Measurements from ENCODE around the gene CLK2. TPM values are rescaled to one million over a fixed set of nuclear protein-coding genes. Genes with fewer than 3 reads are reported as not detected.

CLK2 gene
- total RNA-seq, 2 donors from 2014 or later: 26.9 to 50.7 TPM

- Histone ChIP-seq H3K4me3 (no peak overlapping the region), H3K27me3 (replicated peaks; ENCODE audit: insufficient read depth) (no peaks in the 10 kb centered on the region), H3K36me3 (no peaks in the 10 kb centered on the region), H3K4me1 (ENCODE audit: control insufficient read depth in 1 of 2, low read depth in 2 of 2) (no peaks in the 10 kb centered on the region), H3K9me3 (no peaks in the 10 kb centered on the region), H3K27ac (no peak overlapping the region)
- no peak for ATAC-seq (ENCODE audit: insufficient number of reproducible peaks, low FRiP score, low read depth)
- no peak for TF ChIP-seq CTCF (IDR thresholded peaks at IDR 0.05)
- DNase-seq (ENCODE audit: low spot score): no peak
These were observed 14.8 kb upstream of the CLK2 start for GRCh38 chr1:155287987-155288543.

- TF ChIP-seq CTCF (IDR thresholded peaks at IDR 0.05): no peak
- H3K27me3 ChIP-seq (replicated peaks; ENCODE audit: insufficient read depth): no peaks in the 10 kb centered on the region
- ATAC-seq (ENCODE audit: insufficient number of reproducible peaks, low FRiP score, low read depth) (no peak), DNase-seq (ENCODE audit: low spot score) (no peak)
- H3K9me3 ChIP-seq: no peaks in the 10 kb centered on the region
- H3K36me3 ChIP-seq: no peaks in the 10 kb centered on the region
- H3K4me1 ChIP-seq (ENCODE audit: control insufficient read depth in 1 of 2, low read depth in 2 of 2): no peaks in the 10 kb centered on the region
- H3K4me3 ChIP-seq: no peak overlapping the region
- no peak overlapping the region for H3K27ac ChIP-seq
These were observed 13.2 kb upstream of the CLK2 start for GRCh38 chr1:155286544-155286943.

GRCh38 chr1:155285631-155286044 is 12.3 kb upstream of the CLK2 start:
- Histone ChIP-seq H3K4me1 (ENCODE audit: control insufficient read depth in 1 of 2, low read depth in 2 of 2) (no peaks in the 10 kb centered on the region), H3K27ac (no peak overlapping the region), H3K27me3 (replicated peaks; ENCODE audit: insufficient read depth) (no peaks in the 10 kb centered on the region), H3K4me3 (no peak overlapping the region), H3K36me3 (no peaks in the 10 kb centered on the region), H3K9me3 (no peaks in the 10 kb centered on the region)
- no peak for ATAC-seq (ENCODE audit: insufficient number of reproducible peaks, low FRiP score, low read depth)
- no peak for TF ChIP-seq CTCF (IDR thresholded peaks at IDR 0.05)
- no peak for DNase-seq (ENCODE audit: low spot score)

GRCh38 chr1:155285063-155285462 is 11.8 kb upstream of the CLK2 start:
- no peak for TF ChIP-seq CTCF (IDR thresholded peaks at IDR 0.05)
- Histone ChIP-seq H3K4me3 (no peak overlapping the region), H3K27me3 (replicated peaks; ENCODE audit: insufficient read depth) (no peaks in the 10 kb centered on the region), H3K9me3 (no peaks in the 10 kb centered on the region), H3K4me1 (ENCODE audit: control insufficient read depth in 1 of 2, low read depth in 2 of 2) (no peaks in the 10 kb centered on the region), H3K36me3 (no peaks in the 10 kb centered on the region), H3K27ac (no peak overlapping the region)
- ATAC-seq (ENCODE audit: insufficient number of reproducible peaks, low FRiP score, low read depth) (no peak), DNase-seq (ENCODE audit: low spot score) (no peak)

- H3K4me1 ChIP-seq (ENCODE audit: control insufficient read depth in 1 of 2, low read depth in 2 of 2): no peaks in the 10 kb centered on the region
- no peak for ATAC-seq (ENCODE audit: insufficient number of reproducible peaks, low FRiP score, low read depth)
- TF ChIP-seq CTCF (IDR thresholded peaks at IDR 0.05): no peak
These were observed 11.2 kb upstream of the CLK2 start for GRCh38 chr1:155284476-155284875.

More at GRCh38 chr1:155284476-155284875, 11.2 kb upstream of the CLK2 start:
- H3K9me3 ChIP-seq: no peaks in the 10 kb centered on the region
- H3K27me3 ChIP-seq (replicated peaks; ENCODE audit: insufficient read depth): no peaks in the 10 kb centered on the region
- no peak overlapping the region for H3K4me3 ChIP-seq
- no peak for DNase-seq (ENCODE audit: low spot score)
- H3K27ac ChIP-seq: no peak overlapping the region
- H3K36me3 ChIP-seq: no peaks in the 10 kb centered on the region
